Fibroblast of mammary gland (primary cell): ENCODE measurements around the gene PILRA.
"Not testable (repeated sequence)": the region's sequence is repeated elsewhere in the genome, so short reads cannot be mapped to it uniquely, and the experiment has no call there.

Experiments
- DNase-seq: peaks from one replicate; pipeline ENCODE4 v3.0.0-alpha.2; 2010; ENCODE audit warnings: low read depth
- H3K4me3 ChIP-seq: 2 replicates; pipeline ENCODE4 v1.5.1; 2011; ENCODE audit warnings: low read depth, mild to moderate bottlenecking, low read length, moderate library complexity; ENCODE audit not compliant: control insufficient read depth
- CTCF ChIP-seq: conservative IDR thresholded peaks from 2 replicates; pipeline ENCODE4 v1.5.1; 2011; ENCODE audit warnings: low read depth, low read length, inconsistent platforms; ENCODE audit not compliant: control insufficient read depth, insufficient read depth

Gene PILRA

GRCh38 chr7:100369105-100369504, 4.2 kb upstream of the PILRA start:
- no peak overlapping the region for H3K4me3 ChIP-seq
- DNase-seq = no peak
- no peak for TF ChIP-seq CTCF

- no peak for TF ChIP-seq CTCF
- DNase-seq = no peak
- no peak overlapping the region for H3K4me3 ChIP-seq
These were observed 3.0 kb upstream of the PILRA start for GRCh38 chr7:100370303-100370702.

- TF ChIP-seq CTCF = no peak
- H3K4me3 ChIP-seq = no peak overlapping the region
These were observed 2.5 kb upstream of the PILRA start for GRCh38 chr7:100370746-100371145.

GRCh38 chr7:100371561-100372171, 1.6 kb upstream of the PILRA start:
- no peak for TF ChIP-seq CTCF
- no peak overlapping the region for H3K4me3 ChIP-seq
- DNase-seq = no peak

More at GRCh38 chr7:100370746-100371145, 2.5 kb upstream of the PILRA start:
- DNase-seq = no peak

GRCh38 chr7:100372256-100372655, 1.0 kb upstream of the PILRA start:
- H3K4me3 ChIP-seq = no peak overlapping the region
- TF ChIP-seq CTCF = no peak
- peak; percentile 61 for DNase-seq

- H3K4me3 ChIP-seq = no peak overlapping the region
- TF ChIP-seq CTCF = no peak
- no peak for DNase-seq
These were observed 593 bp upstream of the PILRA start for GRCh38 chr7:100372694-100373093.

- DNase-seq, H3K4me3 ChIP-seq: not testable (repeated sequence)
These were observed 747 bp downstream of the PILRA start for GRCh38 chr7:100373870-100374598.
